HG02981 (cell line): Measurements from ENCODE around the gene ATP13A4.

ENCODE experiments used
- ATAC-seq: cut with Tn5 transposase; IDR thresholded peaks from one replicate; pipeline ENCODE4 v1.9.1; 2021; ENCODE audit warnings: mild to moderate bottlenecking, moderate library complexity; ENCODE audit not compliant: unreplicated experiment

The ATP13A4 gene

GRCh38 chr3:193400304-193400703 is 154.4 kb downstream of the ATP13A4 start:
- no peak for ATAC-seq

DNA sequence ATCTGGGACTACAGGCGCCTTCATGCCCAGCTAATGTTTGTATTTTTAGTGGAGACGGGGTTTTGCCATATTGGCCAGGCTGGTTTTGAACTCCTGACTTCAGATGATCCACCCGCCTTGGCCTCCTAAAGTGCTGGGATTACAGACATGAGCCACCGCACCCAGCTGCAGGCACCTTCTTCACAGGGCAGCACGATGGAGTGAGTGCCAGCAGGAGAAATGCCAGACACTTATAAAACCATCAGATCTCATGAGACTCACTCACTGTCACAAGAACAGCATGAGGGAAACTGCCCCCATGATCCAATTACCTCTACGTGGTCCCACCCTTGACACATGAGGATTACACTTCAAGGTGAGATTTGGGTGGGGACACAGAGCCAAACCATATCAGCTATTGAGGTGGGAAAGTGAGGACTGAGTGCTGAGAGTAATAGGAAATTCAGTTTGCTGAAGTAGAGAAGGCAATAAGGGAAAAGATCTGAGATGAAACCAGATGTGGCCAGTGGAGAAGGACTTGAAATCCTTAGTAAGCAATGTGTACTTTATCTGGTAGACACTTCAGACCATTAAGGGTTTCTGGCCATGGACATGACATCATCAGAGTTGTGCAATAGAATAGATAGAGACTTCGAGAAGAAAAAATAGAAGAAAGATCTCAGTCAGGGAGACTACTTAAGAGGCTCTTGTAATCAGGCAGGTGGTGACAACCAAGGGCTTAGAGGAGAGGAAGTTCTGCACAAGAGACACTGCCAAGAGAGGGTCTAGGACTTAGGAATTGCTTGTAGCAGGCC is 158.0 kb downstream of the ATP13A4 start:
- no peak for ATAC-seq

- no peak for ATAC-seq
Measured at GRCh38 chr3:193391902-193392301, 162.8 kb downstream of the ATP13A4 start.

DNA sequence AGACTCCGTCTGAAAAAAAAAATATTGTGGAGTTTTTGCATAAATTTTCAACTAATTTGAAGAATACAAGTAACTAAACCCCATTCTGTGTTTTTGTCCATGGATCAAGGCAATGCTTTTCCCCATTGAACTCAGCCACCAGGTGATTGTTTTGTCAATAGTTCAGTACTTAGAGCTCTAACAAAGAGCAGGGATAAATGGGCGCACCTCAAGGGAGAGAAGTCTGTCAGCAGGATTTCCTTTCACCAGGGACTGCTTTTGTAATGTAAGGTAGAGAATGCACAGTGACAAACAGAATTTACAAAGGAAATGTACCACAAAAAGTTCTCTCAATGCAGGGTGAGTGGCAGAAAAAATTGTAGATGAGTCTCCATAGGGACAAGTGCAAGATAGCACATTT is 165.4 kb downstream of the ATP13A4 start:
- ATAC-seq = no peak

- no peak for ATAC-seq
Measured at GRCh38 chr3:193388361-193388760, 166.3 kb downstream of the ATP13A4 start.

- ATAC-seq = no peak
Measured at GRCh38 chr3:193387596-193387995, 167.1 kb downstream of the ATP13A4 start.

DNA sequence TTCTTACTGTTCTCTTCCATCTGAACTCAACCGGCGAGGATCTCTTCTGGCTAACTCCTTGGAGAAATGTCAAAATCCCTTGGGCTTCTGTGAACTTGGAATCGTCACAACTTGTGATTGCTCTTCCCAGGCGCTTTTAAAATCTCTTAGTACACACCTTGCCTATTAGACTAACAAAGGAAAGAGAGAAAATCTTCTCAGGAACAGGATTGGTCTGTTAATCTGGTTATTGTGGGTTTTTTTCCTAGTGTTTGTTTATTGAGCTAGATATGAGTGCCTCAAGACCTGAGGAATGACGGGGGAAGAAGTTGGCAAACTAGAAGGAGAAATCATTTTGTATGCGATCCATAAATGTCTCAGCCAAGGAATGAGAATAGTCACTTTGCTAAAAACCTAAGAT is 176.0 kb downstream of the ATP13A4 start, which contains the start of gene ATP13A5:
TSS of gene ATP13A5 (minus strand) at position 48 of the 400 bp plus-strand sequence. CDS start at position 20, 28 bp downstream.
- no peak for ATAC-seq

DNA sequence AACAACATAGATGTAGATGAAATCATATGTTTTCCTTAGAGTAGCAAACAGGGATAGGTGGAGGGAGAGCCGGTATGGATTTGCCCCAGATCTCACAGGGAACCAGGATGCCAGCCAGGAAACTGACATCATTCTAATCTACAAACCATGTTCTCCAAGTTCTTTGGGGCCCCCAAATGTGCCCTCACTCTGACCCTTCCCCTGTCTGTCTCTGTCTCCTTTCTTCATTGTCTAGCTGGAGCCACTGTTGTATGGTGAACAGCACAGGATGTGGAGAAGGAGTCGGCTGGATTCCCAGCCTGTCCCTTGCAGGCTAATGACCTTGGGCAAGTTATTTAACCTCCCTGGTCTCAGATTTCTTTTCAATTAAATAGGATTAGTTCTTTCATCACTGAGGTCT is 177.1 kb downstream of the ATP13A4 start:
- no peak for ATAC-seq

DNA sequence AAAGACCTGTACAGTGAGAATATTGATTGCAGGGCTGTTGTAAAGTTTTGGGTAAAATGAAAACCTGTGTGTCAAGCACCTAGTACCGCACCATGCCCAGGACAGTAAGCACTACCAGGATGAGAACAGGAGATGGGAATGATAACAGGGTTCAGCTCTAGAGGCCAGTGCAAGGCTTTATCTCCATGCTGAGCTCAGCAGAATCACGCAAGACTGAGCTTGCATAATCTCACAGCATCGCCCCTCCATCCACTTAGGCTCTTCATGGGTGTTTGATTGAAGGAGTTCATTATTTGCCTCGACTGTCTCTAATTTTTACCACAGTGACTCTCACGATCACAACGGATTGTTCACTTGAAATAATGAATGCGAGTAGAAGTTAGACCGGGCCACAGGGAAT is 179.1 kb downstream of the ATP13A4 start:
- no peak for ATAC-seq

- ATAC-seq = no peak
Measured at GRCh38 chr3:193372783-193373182, 181.9 kb downstream of the ATP13A4 start.

- ATAC-seq = no peak
Measured at GRCh38 chr3:193367868-193368267, 186.8 kb downstream of the ATP13A4 start.

GRCh38 chr3:193357291-193357690 is 197.4 kb downstream of the ATP13A4 start:
- ATAC-seq = no peak

DNA sequence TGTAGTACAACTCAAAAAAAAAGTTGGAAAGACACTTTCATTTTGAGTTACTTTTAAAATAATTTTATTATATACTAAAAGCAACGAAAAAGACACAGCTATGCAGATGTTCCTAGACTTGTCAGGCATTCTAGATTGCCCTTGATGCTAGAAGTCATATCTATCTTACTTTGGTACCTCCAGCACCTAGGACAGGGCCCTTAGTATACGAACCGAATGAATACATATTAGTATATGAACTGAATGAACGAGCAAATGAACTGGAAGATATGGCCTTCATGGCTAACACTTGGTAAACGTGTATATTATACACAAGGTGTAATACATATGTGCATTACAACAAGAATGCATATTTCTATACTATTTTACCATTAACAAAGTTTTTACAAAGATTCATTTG is 200.3 kb downstream of the ATP13A4 start:
- no peak for ATAC-seq
